Osteoblast (primary cell): ENCODE results near the gene YKT6. TPM values are rescaled to one million over a fixed set of nuclear protein-coding genes. Genes with fewer than 3 reads are reported as not detected.
"Not testable (repeated sequence)": the region's sequence is repeated elsewhere in the genome, so short reads cannot be mapped to it uniquely, and the experiment has no call there.

Experiments used
- DNase-seq: peaks from one replicate; pipeline ENCODE4 v3.0.0; 2011; ENCODE audit warnings: low spot score, mixed read lengths; ENCODE audit not compliant: insufficient read length; ENCODE audit errors: missing footprints
- H2AFZ ChIP-seq: 2 replicates; pipeline ENCODE4 v1.6.0; 2011; ENCODE audit warnings: mild to moderate bottlenecking, low read length
- H3K27ac ChIP-seq: 2 replicates; pipeline ENCODE4 v1.5.1; 2011; ENCODE audit warnings: mild to moderate bottlenecking, low read depth, low read length, moderate library complexity
- H3K27me3 ChIP-seq: 2 replicates; pipeline ENCODE4 v1.6.0; 2012; ENCODE audit warnings: mild to moderate bottlenecking, control low read depth, inconsistent platforms, low read length, moderate library complexity; ENCODE audit not compliant: insufficient read depth
- H3K36me3 ChIP-seq: 2 replicates; pipeline ENCODE4 v1.5.1; 2011; ENCODE audit warnings: mild to moderate bottlenecking, low read length, control low read depth, moderate library complexity; ENCODE audit not compliant: insufficient read depth
- H3K4me1 ChIP-seq: 2 replicates; pipeline ENCODE4 v1.5.1; 2011; ENCODE audit warnings: mild to moderate bottlenecking, low read length, control low read depth, moderate library complexity; ENCODE audit not compliant: insufficient read depth
- H3K4me2 ChIP-seq: 2 replicates; pipeline ENCODE4 v1.6.0; 2011; ENCODE audit warnings: mild to moderate bottlenecking, low read length; ENCODE audit not compliant: insufficient read depth
- H3K4me3 ChIP-seq: fragments of 200-600 bp; sonication (generic); 3 replicates; pipeline ENCODE4 v1.5.1; 2012; ENCODE audit warnings: mild to moderate bottlenecking, low read length, inconsistent platforms; ENCODE audit not compliant: insufficient read depth
- H3K79me2 ChIP-seq: 2 replicates; pipeline ENCODE4 v1.6.0; 2012; ENCODE audit warnings: mild to moderate bottlenecking, low read length, control low read depth, inconsistent platforms; ENCODE audit not compliant: insufficient read depth
- H3K9me3 ChIP-seq: 2 replicates; pipeline ENCODE4 v1.5.1; 2011; ENCODE audit warnings: low read depth, low read length, control low read depth
- H4K20me1 ChIP-seq: 2 replicates; pipeline ENCODE4 v1.6.0; 2012; ENCODE audit warnings: mild to moderate bottlenecking, low read length, control low read depth; ENCODE audit not compliant: insufficient read depth
- CTCF ChIP-seq: IDR thresholded peaks from 2 replicates; pipeline ENCODE4 v1.5.1; 2011; ENCODE audit warnings: mild to moderate bottlenecking, low read depth, low read length, moderate library complexity; ENCODE audit errors: extremely low read depth
- total RNA-seq: library from RNA; depleted of rRNA; stranded (reverse); fragments of >200 nt; gene quantifications from 2 replicates; pipeline ENCODE4 v1.2.3, GENCODE V29; 2012

YKT6 gene
- total RNA-seq, 1 donor = 90.1 TPM

- Histone ChIP-seq H3K27me3 (peaks cover 13% of the 10 kb centered on the region), H2AFZ (no peak overlapping the region), H3K4me3 (no peak overlapping the region), H3K4me1 (no peaks in the 10 kb centered on the region), H3K79me2 (peaks cover 9% of the 10 kb centered on the region), H4K20me1 (no peaks in the 10 kb centered on the region), H3K9me3 (no peaks in the 10 kb centered on the region), H3K27ac (no peak overlapping the region), H3K4me2 (no peak overlapping the region), H3K36me3 (no peaks in the 10 kb centered on the region)
- peak; percentile 90 for DNase-seq
- peak; percentile 88 for TF ChIP-seq CTCF
Observed at GRCh38 chr7:44196450-44196872, 4.3 kb upstream of the YKT6 start.

- H3K36me3 ChIP-seq = no peaks in the 10 kb centered on the region
- H3K4me3 ChIP-seq = no peak overlapping the region
- TF ChIP-seq CTCF = no peak
- H3K4me2 ChIP-seq = no peak overlapping the region
- no peak for DNase-seq
- H3K79me2 ChIP-seq = peaks cover 19% of the 10 kb centered on the region
- H4K20me1 ChIP-seq = peaks cover 10% of the 10 kb centered on the region
- no peak overlapping the region for H2AFZ ChIP-seq
- no peak overlapping the region for H3K27ac ChIP-seq
- H3K27me3 ChIP-seq = peaks cover 6% of the 10 kb centered on the region
- peaks cover 7% of the 10 kb centered on the region for H3K4me1 ChIP-seq
- no peaks in the 10 kb centered on the region for H3K9me3 ChIP-seq
Observed at GRCh38 chr7:44197474-44197873, 3.3 kb upstream of the YKT6 start.

- not testable (repeated sequence) for H3K4me3 ChIP-seq, H3K4me1 ChIP-seq, H3K9me3 ChIP-seq, H3K27me3 ChIP-seq, H3K4me2 ChIP-seq, DNase-seq, H3K27ac ChIP-seq, H2AFZ ChIP-seq
- peaks cover 44% of the 10 kb centered on the region for H3K79me2 ChIP-seq
- H4K20me1 ChIP-seq = peaks cover 34% of the 10 kb centered on the region
- H3K36me3 ChIP-seq = peaks cover 12% of the 10 kb centered on the region
Observed at GRCh38 chr7:44200163-44200562, 615 bp upstream of the YKT6 start.

- H3K9me3 ChIP-seq = no peaks in the 10 kb centered on the region
- H3K27me3 ChIP-seq = peaks cover 6% of the 10 kb centered on the region
- no peak for DNase-seq
- peaks cover 9% of the 10 kb centered on the region for H3K4me1 ChIP-seq
- H3K79me2 ChIP-seq = peaks cover 61% of the 10 kb centered on the region
- TF ChIP-seq CTCF = no peak
- peaks cover 29% of the 10 kb centered on the region for H3K36me3 ChIP-seq
- H3K4me2 ChIP-seq = peak overlapping the region; percentile 99
- H3K27ac ChIP-seq = peak overlapping the region; percentile 57
- no peak overlapping the region for H2AFZ ChIP-seq
- peak overlapping the region; percentile 99 for H3K4me3 ChIP-seq
- H4K20me1 ChIP-seq = peaks cover 47% of the 10 kb centered on the region
Observed at GRCh38 chr7:44201813-44202212, 1.0 kb downstream of the YKT6 start.
